Stimulated activated CD4-positive, alpha-beta T cell treated with anti-CD3 and anti-CD28 coated beads, Interleukin-1b, Interleukin-23, amount 100 ng/mL, for 4 hours (primary cell): ENCODE results near the gene MGST3.
"Not testable (repeated sequence)": the region's sequence is repeated elsewhere in the genome, so short reads cannot be mapped to it uniquely, and the experiment has no call there.

Experiments
- DNase-seq, 2 donors: peaks; one replicate each; pipeline ENCODE4 v3.0.0-alpha.2; 2020; ENCODE audit warnings: low read depth in 2 of 2

The MGST3 gene

DNA sequence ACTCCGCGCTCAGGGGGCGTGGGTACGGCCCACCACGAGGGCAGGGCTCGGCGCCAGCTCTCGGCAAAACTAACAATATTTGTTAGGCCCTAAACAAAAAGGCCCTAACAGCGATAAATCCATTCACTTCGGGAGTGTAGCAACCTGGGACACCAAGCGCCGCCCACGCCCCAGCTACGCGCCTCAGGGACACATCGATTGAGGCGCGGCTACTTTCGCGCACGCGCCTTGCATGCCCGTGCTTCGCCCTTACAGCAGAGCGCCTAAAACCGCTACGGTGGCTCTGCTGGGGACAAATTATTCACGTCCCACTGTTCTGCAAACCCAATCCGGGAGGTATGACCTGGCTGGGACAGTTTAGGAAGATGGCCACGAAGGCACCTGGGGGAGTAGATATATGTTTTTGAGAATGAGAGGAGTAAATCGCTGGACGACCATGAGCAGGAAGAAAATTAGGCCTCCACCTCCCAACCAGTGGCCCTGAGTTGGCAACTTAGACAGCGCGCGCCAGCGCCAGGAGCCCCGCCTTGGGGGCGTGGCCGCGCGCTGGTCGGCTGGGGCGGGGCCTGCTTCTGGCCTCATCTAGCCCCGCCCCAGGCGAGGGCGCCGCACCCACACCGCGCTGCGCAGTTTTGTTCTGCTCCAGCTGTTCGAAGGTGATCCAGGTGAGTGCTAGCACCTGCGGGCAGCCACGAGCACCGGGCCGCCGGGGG, at the start of gene MGST3:
MGST3 (plus strand) TSS at position 606 of the 713 bp plus-strand sequence. CDS start 18,614 bp downstream, outside the sequence.
- peak; percentile 91 to 93 for DNase-seq

DNA sequence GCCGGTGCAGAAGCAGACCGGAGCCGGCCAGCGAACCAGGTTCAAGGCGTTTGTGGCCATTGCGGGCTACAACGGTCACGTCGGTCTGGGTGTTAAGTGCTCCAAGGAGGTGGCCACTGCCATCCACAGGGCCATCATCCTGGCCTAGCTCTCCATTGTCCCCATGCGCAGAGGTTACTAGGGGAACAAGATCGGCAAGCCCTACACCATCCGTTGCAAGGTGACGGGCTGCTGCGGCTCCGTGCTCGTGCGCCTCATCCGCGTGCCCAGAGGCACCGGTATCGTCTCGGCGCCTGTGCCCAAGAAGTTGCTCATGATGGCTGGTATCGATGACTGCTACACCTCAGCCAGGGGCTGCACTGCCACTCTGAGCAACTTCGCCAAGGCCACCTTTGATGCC, 49.1 kb upstream of the MGST3 start:
- no peak for DNase-seq

DNA sequence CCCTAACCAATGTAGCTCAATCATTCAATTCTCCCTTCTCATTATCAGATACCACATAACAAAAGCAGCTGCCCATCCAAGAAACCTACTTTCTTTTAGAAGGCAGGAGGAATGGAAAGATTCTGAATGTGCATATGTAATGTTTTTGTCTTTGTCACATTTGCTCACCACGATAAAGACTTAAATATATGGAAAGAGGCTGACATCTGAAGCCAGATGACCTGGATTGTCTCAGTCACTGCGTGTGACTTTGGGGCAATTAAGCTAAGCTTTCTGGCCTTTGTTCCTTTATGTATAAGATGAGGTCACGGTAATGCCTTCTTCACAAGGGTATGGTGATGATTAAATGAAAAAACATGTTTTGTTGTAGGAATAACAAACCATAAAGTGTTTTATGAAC, 44.6 kb upstream of the MGST3 start:
- no peak for DNase-seq

DNA sequence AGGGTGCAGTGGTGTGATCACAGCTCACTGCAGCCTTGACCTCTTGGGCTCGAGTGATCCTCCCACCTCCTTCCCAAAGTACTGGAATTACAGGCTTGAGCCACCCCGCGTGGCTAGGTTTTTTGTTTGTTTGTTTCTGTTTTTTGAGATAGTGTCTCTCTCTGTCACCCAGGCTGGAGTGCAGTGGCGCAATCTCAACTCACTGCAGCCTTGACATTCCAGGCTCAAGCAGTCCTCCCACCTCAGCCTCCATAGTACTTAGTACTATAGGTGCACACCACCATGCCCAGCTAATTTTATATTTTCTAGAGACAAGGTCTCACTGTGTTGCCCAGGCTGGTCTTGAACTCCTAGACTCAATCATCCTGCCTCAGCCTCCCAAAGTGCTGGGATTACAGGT, 39.6 kb upstream of the MGST3 start:
- DNase-seq, result not testable (repeated sequence)

DNA sequence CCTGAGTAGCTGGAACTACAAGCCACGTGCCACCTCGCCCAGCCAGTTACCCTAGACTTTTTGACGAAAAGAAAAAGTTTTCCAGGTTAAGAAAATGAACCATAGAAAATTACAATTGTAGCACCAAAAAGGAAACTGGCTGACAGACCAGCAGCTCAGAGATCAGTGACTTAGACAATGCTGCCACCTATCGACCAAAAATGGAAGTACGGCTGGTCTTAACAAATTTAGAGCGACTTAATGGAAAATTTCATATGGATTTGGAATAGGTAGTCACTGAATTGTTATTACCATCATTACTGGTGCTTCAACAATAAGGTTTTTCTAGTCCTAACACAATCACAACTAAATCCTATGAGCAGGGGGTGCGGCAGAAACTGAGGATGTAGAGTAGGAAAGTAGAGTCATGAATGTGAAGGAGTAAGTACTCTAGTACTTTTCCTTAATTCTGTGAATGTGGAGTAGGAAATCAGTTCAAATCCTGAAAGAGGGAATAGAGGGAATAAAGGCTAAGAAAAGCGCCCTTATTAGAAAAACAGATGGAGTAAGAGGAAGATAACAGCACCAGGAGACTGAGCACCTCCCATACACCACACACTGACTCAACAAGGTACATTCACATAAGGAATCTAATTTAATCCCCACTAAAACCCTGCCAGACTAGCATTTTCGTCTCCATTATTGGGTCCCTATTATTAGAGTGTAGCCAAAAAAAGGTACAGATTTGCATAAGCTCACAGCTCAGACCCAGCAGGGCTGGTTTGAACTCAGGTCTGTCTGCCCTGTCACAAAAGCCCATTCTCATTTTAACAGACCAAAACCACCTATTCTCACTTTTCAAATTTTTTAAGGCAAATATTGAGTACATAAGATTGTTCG, 37.9 kb upstream of the MGST3 start:
- DNase-seq, result peak; percentile 65 to 79

DNA sequence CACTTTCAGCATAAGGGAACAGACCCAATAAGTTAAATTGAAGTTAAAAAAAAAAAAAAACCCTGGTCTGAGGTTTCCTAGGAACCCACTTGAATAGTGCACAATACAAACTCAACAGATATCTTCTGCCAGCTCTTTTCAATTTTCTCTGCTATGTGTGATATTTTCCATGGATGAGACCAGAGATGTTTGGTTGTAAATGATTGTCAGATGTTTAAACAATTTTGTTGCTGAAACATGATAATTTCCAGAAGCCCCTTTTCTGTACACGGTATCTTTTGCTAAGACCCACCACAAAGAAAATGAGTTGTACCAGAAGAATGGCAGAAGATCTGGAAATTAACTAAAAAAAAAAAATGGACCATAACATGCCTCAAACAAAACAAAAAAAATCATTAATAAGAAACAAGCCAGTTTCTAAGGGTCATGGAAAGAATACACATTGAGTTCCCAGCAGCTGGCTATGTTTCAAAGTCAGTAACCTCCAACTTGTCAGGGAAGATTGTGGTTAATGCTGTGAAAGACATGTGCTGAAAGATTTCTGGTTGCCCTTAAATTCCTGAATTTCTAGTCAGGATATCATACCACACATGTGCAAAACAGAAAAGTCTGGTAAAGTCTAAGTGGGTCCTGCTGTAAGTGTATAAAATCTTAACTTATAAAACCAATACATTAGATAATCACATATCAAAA, 35.6 kb upstream of the MGST3 start:
- DNase-seq, result no peak

DNA sequence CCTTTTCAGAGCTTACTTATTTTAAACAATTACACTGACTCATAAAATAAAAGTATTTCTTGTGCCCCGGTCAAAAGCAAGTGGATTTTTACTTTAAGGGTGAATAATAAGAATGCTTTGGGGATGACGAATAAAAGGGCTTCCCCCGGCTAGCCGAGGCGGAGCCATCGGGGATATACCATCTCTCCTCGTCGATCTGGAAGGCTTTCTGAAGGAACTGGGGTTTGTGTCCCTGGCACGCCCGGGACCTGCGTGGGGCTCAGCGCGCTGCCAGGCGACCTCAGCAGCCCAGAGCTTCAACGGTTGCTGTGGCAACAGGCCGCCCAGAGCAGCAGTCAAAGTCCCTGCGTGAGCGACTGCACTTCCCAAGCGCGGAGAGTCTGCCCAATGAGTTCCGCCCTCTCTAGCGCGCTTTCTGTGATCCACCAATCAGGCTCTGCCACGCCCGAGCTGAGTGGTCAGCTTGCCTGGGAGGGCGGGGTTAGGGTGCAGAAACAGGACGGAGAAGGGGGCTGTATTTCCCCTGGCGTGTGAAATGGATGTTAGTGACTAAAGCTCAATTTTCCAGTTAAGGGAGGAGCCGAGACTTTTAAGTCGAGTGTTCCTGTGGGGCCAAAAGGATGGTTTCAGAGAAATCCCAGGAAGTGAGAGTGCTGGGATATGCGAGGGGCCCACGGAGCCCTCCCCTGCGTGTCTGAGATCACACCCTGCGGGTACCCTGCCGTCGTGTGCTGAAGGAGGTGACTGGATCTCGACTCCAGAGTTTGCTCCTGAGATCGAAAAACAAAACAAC, 33.0 kb upstream of the MGST3 start:
- DNase-seq, result peak; percentile 88 to 89

DNA sequence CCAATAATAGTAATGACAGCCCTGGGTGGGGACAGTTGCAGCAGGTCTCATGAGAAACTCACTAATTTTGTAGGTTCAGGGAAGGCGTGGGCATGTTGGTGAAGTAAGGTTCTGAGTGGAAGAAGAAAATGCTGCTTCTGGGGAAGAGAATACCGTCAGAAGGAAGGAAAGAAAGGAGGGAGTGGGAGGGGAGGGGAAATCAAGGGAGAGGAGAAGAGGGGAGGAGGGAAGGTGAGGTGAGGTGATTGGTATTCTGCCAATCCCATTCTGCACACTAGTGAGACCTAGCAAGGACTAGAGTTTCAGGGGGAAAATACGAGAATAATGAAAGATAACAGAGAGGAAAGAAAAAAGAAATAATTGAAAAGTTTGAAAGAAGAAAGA, 32.4 kb upstream of the MGST3 start:
- DNase-seq, result no peak

DNA sequence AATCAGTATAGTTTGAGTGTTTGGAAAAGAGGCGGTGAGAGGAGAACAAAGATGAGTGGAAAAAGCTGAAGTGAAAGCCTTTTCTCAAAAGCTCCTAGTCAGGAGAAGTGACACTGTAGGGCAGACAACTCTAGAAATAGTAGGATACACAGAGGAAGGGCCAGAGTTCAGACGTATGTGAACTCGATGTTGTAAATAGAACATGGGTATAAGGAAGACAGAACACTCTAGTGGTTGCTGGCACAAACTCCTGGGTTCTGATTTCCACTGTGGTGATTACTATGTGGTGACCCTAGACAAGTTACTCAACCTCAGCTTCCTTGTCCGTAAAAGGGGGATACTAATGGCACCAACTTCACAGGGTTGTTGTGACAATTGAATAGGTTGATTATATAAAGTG, 30.2 kb upstream of the MGST3 start:
- no peak for DNase-seq

DNA sequence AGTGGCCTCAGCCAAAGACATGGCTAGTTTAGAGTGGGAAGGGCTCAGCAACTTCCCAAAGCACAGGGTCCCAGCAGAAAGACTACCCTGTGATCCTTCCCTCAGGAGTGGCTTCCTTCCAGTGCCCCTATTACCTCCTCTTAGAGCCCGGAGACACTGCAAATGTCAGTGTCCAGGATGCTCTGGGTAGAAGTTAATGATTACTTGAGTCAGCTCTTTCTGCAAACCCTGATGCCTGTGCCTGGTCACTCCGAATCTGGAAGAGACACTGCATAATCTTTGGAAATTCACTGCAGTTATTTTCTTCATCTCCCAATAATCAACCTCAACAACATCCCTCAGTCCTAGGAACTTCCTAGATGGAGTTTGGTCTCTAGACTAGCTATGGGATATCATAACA, 27.2 kb upstream of the MGST3 start:
- no peak for DNase-seq

DNA sequence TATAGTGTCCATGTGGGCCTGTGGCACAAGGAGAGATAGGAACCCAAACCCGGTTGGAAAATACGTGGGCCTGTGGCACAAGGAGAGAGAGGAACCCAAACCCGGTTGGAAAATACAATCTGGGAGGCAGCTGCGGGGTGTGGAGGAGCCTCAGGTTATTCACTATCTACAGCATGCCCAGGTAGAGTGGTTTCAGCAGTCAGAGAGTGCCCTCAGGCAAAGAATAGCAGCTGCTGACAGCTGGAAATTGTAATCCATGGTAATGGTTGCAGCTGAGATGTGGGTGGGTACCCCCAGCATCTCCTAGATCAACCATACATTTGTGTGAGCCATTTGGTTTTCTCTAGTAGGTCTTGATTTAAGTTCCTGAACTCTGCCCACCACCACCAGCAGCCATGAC, 25.8 kb upstream of the MGST3 start:
- DNase-seq, result no peak

DNA sequence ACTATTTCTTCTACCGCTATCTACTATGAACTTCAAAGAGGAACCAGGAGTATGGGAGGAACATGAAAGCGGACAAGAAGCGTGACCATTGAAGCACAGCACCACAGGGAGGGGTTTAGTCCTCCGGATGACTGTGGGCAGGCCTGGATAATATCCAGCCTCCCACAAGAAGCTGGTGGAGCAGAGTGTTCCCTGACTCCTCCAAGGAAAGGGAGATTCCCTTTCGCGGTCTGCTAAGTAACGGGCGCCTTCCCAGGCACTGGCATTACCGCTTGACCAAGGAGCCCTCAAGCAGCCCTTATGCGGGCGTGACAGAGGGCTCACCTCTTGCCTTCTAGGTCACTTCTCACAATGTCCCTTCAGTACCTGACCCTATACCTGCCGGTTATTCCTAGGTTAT, 24.4 kb upstream of the MGST3 start:
- DNase-seq, result not testable (repeated sequence)

DNA sequence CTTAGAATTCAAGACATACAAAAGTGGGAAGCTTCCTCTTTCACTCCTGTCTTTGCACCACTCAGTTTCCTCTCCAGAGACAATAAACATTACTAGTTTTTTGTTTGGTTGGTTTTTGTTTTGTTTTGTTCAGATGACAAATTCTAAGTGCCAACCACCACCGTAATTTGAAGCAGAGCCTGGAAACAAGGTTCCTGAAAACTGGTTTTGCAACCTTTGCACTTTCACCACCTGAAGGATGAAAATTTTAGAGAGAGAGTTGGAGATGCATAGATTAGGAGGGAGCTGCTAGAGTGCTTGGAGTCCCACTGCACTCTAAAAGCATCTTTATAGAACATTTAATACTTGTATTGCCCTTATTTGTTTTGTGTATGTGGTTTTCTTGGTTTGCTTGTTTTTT, 20.2 kb upstream of the MGST3 start:
- DNase-seq, result no peak

DNA sequence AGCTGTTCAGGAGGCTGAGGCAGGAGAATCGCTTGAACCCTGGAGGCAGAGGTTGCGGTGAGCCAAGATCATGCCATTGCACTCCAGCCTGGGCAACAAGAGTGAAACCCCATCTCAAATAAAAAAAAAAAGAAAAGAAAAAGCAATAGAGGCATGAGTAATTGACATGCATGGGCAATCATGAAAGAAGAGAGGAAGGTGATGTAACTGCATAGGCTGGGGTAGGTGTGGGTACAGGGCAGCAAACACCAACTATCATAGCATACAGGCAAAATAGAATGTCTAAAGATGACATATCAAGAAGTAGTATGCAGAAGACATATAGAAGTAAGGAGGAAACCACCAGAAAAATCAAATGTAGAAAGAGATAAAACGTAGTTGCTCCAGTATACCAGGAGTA, 19.0 kb upstream of the MGST3 start:
- DNase-seq, result no peak

DNA sequence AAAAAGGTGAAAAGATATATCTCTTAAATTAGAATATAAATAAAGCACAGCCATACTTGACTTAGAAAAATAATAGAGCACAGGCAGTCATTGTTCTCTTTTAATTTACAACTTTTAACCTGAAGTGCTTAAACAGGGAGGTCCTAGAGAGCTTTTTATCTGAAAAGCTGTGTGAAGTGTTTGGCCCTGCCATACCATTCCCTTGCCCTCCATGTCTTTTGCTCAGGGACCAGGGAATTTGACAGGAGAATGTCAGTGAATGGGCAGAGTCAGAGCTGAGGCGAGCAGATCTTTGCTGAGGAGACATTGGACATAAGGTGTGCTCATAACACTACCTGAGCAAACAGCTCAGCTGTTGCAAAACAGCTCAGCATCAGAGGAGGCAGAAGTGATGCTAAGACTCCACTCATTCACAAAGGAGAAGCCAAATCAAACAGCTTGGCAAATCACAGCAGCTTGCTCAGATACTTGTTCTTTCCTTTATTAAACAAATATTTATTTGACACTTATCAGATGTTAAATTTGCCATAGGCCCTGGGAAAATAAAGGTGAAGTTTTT, 14.9 kb upstream of the MGST3 start:
- DNase-seq, result no peak

DNA sequence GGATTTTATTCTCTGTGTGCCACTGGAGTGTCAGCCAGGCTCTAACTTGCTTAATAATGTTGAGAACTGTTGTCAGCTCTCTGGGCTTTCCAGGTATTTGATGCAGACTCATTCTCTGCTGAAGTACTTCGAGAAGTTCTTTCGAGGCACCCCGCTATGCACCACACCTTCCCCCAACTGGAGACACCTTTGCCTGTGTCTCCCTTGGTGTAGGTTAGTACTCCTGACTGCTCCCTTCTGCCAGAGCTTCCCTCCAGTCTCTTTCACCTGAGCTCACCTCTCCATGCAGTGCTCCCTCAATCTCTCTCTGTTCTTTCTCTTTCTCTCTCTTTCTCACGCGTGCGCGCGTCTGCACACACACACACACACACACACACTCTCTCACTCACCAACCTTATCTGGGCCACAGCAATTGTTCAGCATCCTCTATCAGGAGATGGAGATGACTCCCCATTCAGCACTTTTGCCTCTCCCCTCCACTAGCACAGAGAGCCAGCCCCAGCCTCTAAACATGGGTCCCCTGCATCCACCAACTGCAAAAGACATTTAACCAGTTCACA, 14.0 kb upstream of the MGST3 start:
- DNase-seq, result no peak

DNA sequence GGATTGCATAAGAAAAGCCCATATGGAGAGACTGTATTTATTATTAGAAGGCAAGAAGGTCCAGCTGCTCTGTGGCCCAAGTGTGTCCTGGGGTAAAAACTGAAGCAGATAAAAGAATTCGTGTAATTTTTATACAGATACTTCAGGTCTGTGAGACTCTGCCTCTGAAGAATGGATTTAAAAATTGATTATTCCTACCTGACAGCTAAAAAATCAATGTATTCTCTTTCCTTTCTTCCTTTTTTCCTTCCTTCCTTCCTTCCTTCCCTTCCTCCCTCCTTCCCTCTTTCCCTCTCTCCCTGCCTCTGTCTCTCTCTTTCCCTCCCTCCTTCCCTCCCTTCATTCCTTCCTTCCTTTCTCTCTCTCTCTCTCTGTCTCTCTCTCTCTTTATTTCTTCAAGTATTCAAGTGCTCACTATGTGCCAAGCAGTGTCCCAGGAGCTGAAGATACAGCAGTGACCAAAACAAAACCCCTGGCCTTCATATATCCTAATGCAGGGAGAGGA, 11.3 kb upstream of the MGST3 start:
- no peak for DNase-seq

DNA sequence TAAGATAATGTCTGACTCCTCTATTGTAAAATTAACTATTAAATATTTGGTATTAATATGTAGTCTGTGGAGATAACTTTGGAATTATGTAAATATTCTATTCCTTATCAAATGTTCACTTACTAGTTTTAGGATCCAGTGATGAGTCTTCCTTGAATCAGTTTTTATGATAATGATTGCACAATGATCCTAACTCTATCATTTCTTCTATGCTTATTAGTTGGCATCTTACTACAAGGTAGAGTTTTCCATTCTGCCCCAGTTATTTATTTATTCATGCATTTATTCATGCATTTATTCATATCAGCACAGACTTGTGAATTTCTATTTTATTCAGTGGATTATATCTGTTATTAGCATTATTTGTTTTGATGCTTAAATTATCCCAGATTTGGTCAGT, 7.4 kb upstream of the MGST3 start:
- no peak for DNase-seq

DNA sequence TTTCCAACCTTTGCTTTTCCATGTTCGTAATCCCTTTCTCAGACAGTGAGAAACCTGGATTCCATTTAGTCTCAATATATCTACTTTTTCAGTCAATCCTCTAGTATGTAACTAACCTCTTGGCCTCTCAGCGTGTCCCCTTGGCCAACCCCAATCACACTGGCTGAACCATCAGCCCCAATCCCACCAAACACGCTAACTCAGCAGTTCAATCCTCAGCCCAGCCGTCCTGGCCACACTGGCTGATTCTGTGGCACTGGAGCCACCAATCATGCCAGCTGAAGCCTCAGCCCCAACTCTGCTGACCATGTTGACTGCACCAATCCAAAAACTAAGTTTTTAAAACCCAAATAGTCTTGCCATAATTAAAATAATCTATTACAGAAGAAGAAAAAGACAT, 6.6 kb upstream of the MGST3 start:
- no peak for DNase-seq

DNA sequence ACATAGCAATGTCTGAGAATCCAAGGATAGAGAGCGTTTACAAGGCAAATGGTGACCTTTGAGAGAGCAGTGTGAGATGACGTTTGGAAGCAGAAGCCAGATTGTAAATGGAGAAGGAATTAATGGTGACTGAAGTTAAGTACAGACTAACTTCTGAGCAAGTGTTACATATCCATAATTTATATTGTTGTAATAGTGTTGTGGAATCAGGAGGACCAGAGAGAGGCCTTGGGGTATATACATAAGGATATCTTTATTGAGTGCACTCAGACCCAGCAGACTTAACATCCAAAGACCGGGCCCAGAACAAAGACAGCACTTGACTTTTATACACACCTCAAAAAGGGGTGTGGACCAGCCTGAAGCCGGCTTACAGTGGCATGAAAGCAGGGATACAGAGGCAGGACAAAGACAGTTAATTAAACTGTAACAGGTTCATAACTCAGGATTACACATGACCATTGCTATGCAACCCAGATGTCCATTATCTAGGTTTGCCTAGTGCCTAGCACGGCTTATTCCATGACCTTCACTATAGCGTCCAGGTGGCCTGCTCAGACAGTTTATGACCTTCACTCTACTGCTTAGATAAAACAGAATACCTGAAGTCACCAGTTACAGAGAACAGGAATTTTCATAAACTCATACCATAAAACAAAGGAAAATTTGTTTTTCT, 2.7 kb upstream of the MGST3 start:
- DNase-seq, result no peak
